Smooth muscle cell of trachea (primary cell): ENCODE measurements around the gene OTC. TPM values are rescaled to one million over a fixed set of nuclear protein-coding genes. Genes with fewer than 3 reads are reported as not detected.

Source experiments
- total RNA-seq: library from RNA; depleted of rRNA; stranded (reverse); fragments of >200 nt; gene quantifications from 2 replicates; pipeline ENCODE4 v1.2.1, GENCODE V29; 2014

OTC gene
- total RNA-seq = 0.15 TPM in 1 of 2 replicates, not detected in the other

GRCh38 chrX:38352362-38352761 lies at the start of gene OTC:
Gene OTC, plus strand, starts transcription at chrX:38352604. Its CDS starts 93 bp downstream, at chrX:38352697.

DNA sequence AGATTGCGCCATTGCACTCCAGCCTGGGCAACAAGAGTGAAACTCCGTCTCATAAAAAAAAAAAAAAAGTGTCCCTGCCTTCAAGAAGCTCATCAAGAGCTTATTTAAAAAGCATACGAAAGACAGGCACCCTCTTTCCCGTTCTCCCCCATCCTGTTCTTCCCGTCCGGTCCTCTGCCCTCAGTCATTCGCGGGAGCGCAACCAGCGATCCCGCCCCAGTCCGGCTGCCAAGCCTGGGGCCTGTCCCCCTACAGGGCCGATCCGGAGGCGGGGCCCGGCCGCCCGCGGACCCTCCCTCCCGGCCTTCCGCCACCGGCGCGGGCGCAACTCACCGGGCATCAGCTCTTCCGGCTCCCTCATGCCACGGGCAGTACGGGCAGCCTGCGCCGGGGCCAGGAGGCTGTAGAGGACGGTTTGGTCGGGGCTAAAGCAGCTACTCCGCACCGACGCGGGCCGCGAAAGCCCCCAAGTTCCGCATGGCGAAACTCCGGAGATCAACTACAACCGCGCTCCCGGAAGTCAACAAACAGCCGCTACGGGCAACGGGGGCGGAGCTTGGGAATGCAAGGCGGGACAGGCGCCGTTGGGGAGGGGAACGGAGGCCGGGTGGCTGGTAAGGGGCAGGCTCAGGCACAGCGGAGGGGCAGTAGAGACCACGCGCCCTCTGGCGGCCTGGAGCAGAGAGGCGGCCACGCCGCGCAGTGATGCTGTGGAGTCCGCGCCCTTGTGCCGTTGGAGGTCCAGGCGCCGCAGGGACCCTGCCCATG lies 25.2 kb upstream of the OTC start, which contains the start of gene RPGR:
Gene RPGR, minus strand, starts transcription at position 503 of the 768 bp plus-strand sequence. Its CDS starts 142 bp downstream, at position 361.

Other genes starting within 250 kb of the OTC start
- 291 and 389 TPM in 2 replicates for gene SRPX, start 131.7 kb upstream of the OTC start, total RNA-seq
- 6.6 and 8.9 TPM in 2 replicates for gene RPGR, start 25.1 kb upstream of the OTC start, total RNA-seq
- gene TSPAN7, start 208.9 kb downstream of the OTC start, total RNA-seq = not detected in 2 replicates